ENCODE results near the gene IFITM1. TPM values are rescaled to one million over a fixed set of nuclear protein-coding genes. Genes with fewer than 3 reads are reported as not detected.

The IFITM1 gene
- total and polyA plus RNA-seq, 2 of the 13 experiments (the other 11 are each of a cell fraction or from before 2014, with no cell fraction given): 0.38 to 11.1 TPM

GRCh38 chr11:353179-353873, 39.5 kb downstream of the IFITM1 start (continued):
- TF ChIP-seq KDM6A (CRISPR knock-in tag; IDR thresholded peaks at IDR 0.05; ENCODE audit: low read depth) (peak; percentile 26), NR0B2 (CRISPR knock-in tag; IDR thresholded peaks at IDR 0.05) (no peak), CTCF (CRISPR knock-in tag; IDR thresholded peaks at IDR 0.05) (no peak), CREB1 (IDR thresholded peaks at IDR 0.05) (0 out of 2 replicates have a peak, but pooled peaks have one; percentile 31), CREB1 (CRISPR knock-in tag; IDR thresholded peaks at IDR 0.05) (no peak; the same call in 1 of the 2 replicates), REXO4 (CRISPR knock-in tag; IDR thresholded peaks at IDR 0.05; ENCODE audit: borderline replicate concordance) (peak; percentile 71; the same call in 1 of the 2 replicates), SP140L (CRISPR knock-in tag; IDR thresholded peaks at IDR 0.05; ENCODE audit: borderline replicate concordance) (peak; percentile 23; the same call in 1 of the 2 replicates), DMAP1 (CRISPR knock-in tag; IDR thresholded peaks at IDR 0.05) (peak; percentile 67), MXD4 (CRISPR knock-in tag; IDR thresholded peaks at IDR 0.05) (peak; percentile 46; the same call in 1 of the 2 replicates), NAIF1 (CRISPR knock-in tag; IDR thresholded peaks at IDR 0.05; ENCODE audit: borderline replicate concordance) (peak; percentile 88), WIZ (CRISPR knock-in tag; IDR thresholded peaks at IDR 0.05) (no peak), SNAI1 (CRISPR knock-in tag; IDR thresholded peaks at IDR 0.05; ENCODE audit: borderline replicate concordance) (peak; percentile 61; the same call in 1 of the 2 replicates), BCL6 (CRISPR knock-in tag; IDR thresholded peaks at IDR 0.05) (peak; percentile 83), FOXK2 (IDR thresholded peaks at IDR 0.05) (no peak), KDM2A (CRISPR knock-in tag; IDR thresholded peaks at IDR 0.05; ENCODE audit: borderline replicate concordance, low read depth) (peak; percentile 71; the same call in 1 of the 2 replicates), TBL1XR1 (IDR thresholded peaks at IDR 0.05; ENCODE audit: borderline replicate concordance, low read length, partially characterized antibody) (peak; percentile 87), ZNF761 (CRISPR knock-in tag; conservative IDR thresholded peaks at IDR 0.05) (no peak), BCL3 (CRISPR knock-in tag; IDR thresholded peaks at IDR 0.05) (peak; percentile 75), ZNF792 (CRISPR knock-in tag; IDR thresholded peaks at IDR 0.05) (peak; percentile 28; the same call in 1 of the 2 replicates), ZNF501 (CRISPR knock-in tag; IDR thresholded peaks at IDR 0.05) (peak; percentile 51; the same call in 1 of the 2 replicates), EP300 (IDR thresholded peaks at IDR 0.05; ENCODE audit: low read depth in 2 of 2, low read length in 2 of 2) (peak in 1 of 2 experiments; percentile 48; a peak in 1 of 4 replicates), EP300 (CRISPR knock-in tag; IDR thresholded peaks at IDR 0.05; ENCODE audit: borderline replicate concordance) (peak; percentile 22; the same call in 1 of the 2 replicates)
- TF ChIP-seq, protein P1, sequence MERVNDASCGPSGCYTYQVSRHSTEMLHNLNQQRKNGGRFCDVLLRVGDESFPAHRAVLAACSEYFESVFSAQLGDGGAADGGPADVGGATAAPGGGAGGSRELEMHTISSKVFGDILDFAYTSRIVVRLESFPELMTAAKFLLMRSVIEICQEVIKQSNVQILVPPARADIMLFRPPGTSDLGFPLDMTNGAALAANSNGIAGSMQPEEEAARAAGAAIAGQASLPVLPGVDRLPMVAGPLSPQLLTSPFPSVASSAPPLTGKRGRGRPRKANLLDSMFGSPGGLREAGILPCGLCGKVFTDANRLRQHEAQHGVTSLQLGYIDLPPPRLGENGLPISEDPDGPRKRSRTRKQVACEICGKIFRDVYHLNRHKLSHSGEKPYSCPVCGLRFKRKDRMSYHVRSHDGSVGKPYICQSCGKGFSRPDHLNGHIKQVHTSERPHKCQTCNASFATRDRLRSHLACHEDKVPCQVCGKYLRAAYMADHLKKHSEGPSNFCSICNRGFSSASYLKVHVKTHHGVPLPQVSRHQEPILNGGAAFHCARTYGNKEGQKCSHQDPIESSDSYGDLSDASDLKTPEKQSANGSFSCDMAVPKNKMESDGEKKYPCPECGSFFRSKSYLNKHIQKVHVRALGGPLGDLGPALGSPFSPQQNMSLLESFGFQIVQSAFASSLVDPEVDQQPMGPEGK (CRISPR knock-in tag; IDR thresholded peaks at IDR 0.05): peak; percentile 63; the same call in 1 of the 2 replicates
- TF ChIP-seq, protein P2, sequence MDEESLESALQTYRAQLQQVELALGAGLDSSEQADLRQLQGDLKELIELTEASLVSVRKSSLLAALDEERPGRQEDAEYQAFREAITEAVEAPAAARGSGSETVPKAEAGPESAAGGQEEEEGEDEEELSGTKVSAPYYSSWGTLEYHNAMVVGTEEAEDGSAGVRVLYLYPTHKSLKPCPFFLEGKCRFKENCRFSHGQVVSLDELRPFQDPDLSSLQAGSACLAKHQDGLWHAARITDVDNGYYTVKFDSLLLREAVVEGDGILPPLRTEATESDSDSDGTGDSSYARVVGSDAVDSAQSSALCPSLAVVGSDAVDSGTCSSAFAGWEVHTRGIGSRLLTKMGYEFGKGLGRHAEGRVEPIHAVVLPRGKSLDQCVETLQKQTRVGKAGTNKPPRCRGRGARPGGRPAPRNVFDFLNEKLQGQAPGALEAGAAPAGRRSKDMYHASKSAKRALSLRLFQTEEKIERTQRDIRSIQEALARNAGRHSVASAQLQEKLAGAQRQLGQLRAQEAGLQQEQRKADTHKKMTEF (CRISPR knock-in tag; IDR thresholded peaks at IDR 0.05): peak; percentile 74; the same call in 1 of the 2 replicates
